H9 (cell line): Measurements from ENCODE around the gene SLC29A1. TPM values are rescaled to one million over a fixed set of nuclear protein-coding genes. Genes with fewer than 3 reads are reported as not detected.
A peak's percentile ranks its signal among the peaks of the same experiment; 100 is the strongest.

Experiments used
- DNase-seq: peaks from one replicate; pipeline ENCODE4 v3.0.0-alpha.2; 2017
- H2AFZ ChIP-seq: one replicate; pipeline ENCODE4 v1.6.1; 2013; ENCODE audit warnings: mild to moderate bottlenecking, low read length, control low read depth, moderate library complexity
- H2AK5ac ChIP-seq: 2 replicates; pipeline ENCODE4 v1.6.1; 2013; ENCODE audit warnings: low read length, control low read depth, mixed read lengths; ENCODE audit not compliant: insufficient read length
- H2BK120ac ChIP-seq: one replicate; pipeline ENCODE4 v1.6.1; 2013; ENCODE audit warnings: low read depth, mild to moderate bottlenecking, low read length, control low read depth, inconsistent platforms; ENCODE audit not compliant: poor library complexity, severe bottlenecking
- H2BK12ac ChIP-seq: 2 replicates; pipeline ENCODE4 v1.6.1; 2013; ENCODE audit warnings: low read length, control low read depth, mixed read lengths, low read depth; ENCODE audit not compliant: insufficient read length
- H2BK15ac ChIP-seq: 2 replicates; pipeline ENCODE4 v1.6.1; 2013; ENCODE audit warnings: low read depth, low read length, control low read depth
- H2BK20ac ChIP-seq: one replicate; pipeline ENCODE4 v1.6.1; 2013; ENCODE audit warnings: low read depth, mild to moderate bottlenecking, low read length, control low read depth, inconsistent platforms; ENCODE audit not compliant: poor library complexity, severe bottlenecking
- H2BK5ac ChIP-seq: 2 replicates; pipeline ENCODE4 v1.6.1; 2013; ENCODE audit warnings: low read length, control low read depth, mixed read lengths; ENCODE audit not compliant: insufficient read length
- H3K14ac ChIP-seq: 2 replicates; pipeline ENCODE4 v1.6.1; 2013; ENCODE audit warnings: low read length, control low read depth; ENCODE audit not compliant: insufficient read depth
- H3K18ac ChIP-seq: 2 replicates; pipeline ENCODE4 v1.6.1; 2013; ENCODE audit warnings: low read depth, mild to moderate bottlenecking, mixed read lengths, low read length, control low read depth; ENCODE audit not compliant: insufficient read length
- H3K23ac ChIP-seq: 2 replicates; pipeline ENCODE4 v1.6.1; 2013; ENCODE audit warnings: low read length, control low read depth, mixed read lengths, low read depth; ENCODE audit not compliant: insufficient read length
- H3K23me2 ChIP-seq: 2 replicates; pipeline ENCODE4 v1.6.1; 2013; ENCODE audit warnings: low read depth, mild to moderate bottlenecking, mixed read lengths, low read length, control low read depth; ENCODE audit not compliant: insufficient read length, poor library complexity, severe bottlenecking
- H3K27ac ChIP-seq: 2 replicates; pipeline ENCODE4 v1.5.1; 2013; ENCODE audit warnings: low read length, control low read depth, mixed read lengths, low read depth; ENCODE audit not compliant: insufficient read length
- H3K27me3 ChIP-seq: 2 replicates; pipeline ENCODE4 v1.6.1; 2013; ENCODE audit warnings: low read length, control low read depth, inconsistent platforms; ENCODE audit not compliant: insufficient read depth
- H3K4ac ChIP-seq: 2 replicates; pipeline ENCODE4 v1.6.1; 2013; ENCODE audit warnings: low read depth, mild to moderate bottlenecking, control low read depth, inconsistent platforms, low read length, moderate library complexity
- H3K4me1 ChIP-seq: 2 replicates; pipeline ENCODE4 v1.6.1; 2013; ENCODE audit warnings: low read length, control low read depth, inconsistent platforms; ENCODE audit not compliant: insufficient read depth
- H3K4me2 ChIP-seq: 2 replicates; pipeline ENCODE4 v1.6.1; 2013; ENCODE audit warnings: low read length, control low read depth, mixed read lengths; ENCODE audit not compliant: insufficient read length, insufficient read depth
- H3K56ac ChIP-seq: 2 replicates; pipeline ENCODE4 v1.6.1; 2013; ENCODE audit warnings: low read depth, mild to moderate bottlenecking, mixed read lengths, low read length, control low read depth; ENCODE audit not compliant: insufficient read length
- H3K79me1 ChIP-seq: 2 replicates; pipeline ENCODE4 v1.6.1; 2013; ENCODE audit warnings: low read depth, mild to moderate bottlenecking, moderate library complexity, low read length, control low read depth, inconsistent platforms; ENCODE audit not compliant: insufficient read depth, poor library complexity, severe bottlenecking
- H3K79me2 ChIP-seq: 2 replicates; pipeline ENCODE4 v1.6.1; 2013; ENCODE audit warnings: low read length, control low read depth, inconsistent platforms; ENCODE audit not compliant: insufficient read depth
- H3K9ac ChIP-seq: 2 replicates; pipeline ENCODE4 v1.6.1; 2013; ENCODE audit warnings: low read length, control low read depth, mixed read lengths; ENCODE audit not compliant: insufficient read length; ENCODE audit errors: extremely low read depth
- H3K9me3 ChIP-seq: one replicate; pipeline ENCODE4 v1.6.1; 2013; ENCODE audit warnings: low read depth, low read length, inconsistent platforms; ENCODE audit not compliant: control insufficient read depth
- H3T11ph ChIP-seq: one replicate; pipeline ENCODE4 v1.6.1; 2013; ENCODE audit warnings: mild to moderate bottlenecking, low read length, control low read depth, inconsistent platforms
- H4K20me1 ChIP-seq: one replicate; pipeline ENCODE4 v1.6.1; 2013; ENCODE audit not compliant: control insufficient read depth, insufficient read length, insufficient read depth
- H4K5ac ChIP-seq: 2 replicates; pipeline ENCODE4 v1.6.1; 2013; ENCODE audit warnings: low read depth, mild to moderate bottlenecking, mixed read lengths, low read length, control low read depth; ENCODE audit not compliant: insufficient read length
- H4K8ac ChIP-seq: replicated peaks from 2 replicates; pipeline ENCODE4 v1.6.1; 2013; ENCODE audit warnings: low read length, control low read depth, mixed read lengths, low read depth; ENCODE audit not compliant: insufficient read length
- H4K91ac ChIP-seq: 2 replicates; pipeline ENCODE4 v1.6.1; 2013; ENCODE audit warnings: low read depth, mild to moderate bottlenecking, moderate library complexity, mixed read lengths, low read length, control low read depth; ENCODE audit not compliant: insufficient read length
- H3K27ac Mint-ChIP-seq, 3 experiments: 2 replicates in 2 of 3; 3 replicates in 1 of 3; pipeline ENCODE4 v1.8.0; 2020 to 2021; ENCODE audit warnings: mixed read lengths in 3 of 3, mild to moderate bottlenecking in 1 of 3, moderate library complexity in 1 of 3
- H3K27me3 Mint-ChIP-seq: 2 replicates; pipeline ENCODE4 v1.8.0; 2021; ENCODE audit warnings: low read depth, mild to moderate bottlenecking, moderate library complexity, mixed read lengths
- H3K36me3 Mint-ChIP-seq, 3 experiments: 2 replicates in 2 of 3; 3 replicates in 1 of 3; pipeline ENCODE4 v1.8.0; 2020 to 2021; ENCODE audit warnings: low read depth in 3 of 3, mixed read lengths in 3 of 3; ENCODE audit not compliant: insufficient read depth in 1 of 3
- H3K4me1 Mint-ChIP-seq, 2 experiments: 2 replicates each; pipeline ENCODE4 v1.8.0; 2020; ENCODE audit warnings: mixed read lengths in 2 of 2
- H3K4me3 Mint-ChIP-seq, 2 experiments: 2 replicates in 1 of 2; 3 replicates in 1 of 2; pipeline ENCODE4 v1.8.0; 2020 to 2021; ENCODE audit warnings: mild to moderate bottlenecking in 2 of 2, mixed read lengths in 2 of 2, moderate library complexity in 1 of 2
- H3K9me3 Mint-ChIP-seq, 2 experiments: 2 replicates in 1 of 2; 3 replicates in 1 of 2; pipeline ENCODE4 v1.8.0; 2020; ENCODE audit warnings: mild to moderate bottlenecking in 2 of 2, mixed read lengths in 2 of 2, moderate library complexity in 1 of 2
- CTCF ChIP-seq: fragments of 200-600 bp; sonication (generic); conservative IDR thresholded peaks from 3 replicates; pipeline ENCODE4 v1.8.0; 2021; ENCODE audit warnings: antibody characterized with exemption, mild to moderate bottlenecking
- WGBS: extraction: QIAGEN DNeasy Blood & Tissue Kit; methylation state at CpG from one replicate; pipeline ENCODE4 v1.1.7; 2013; ENCODE audit warnings: missing lambda C conversion rate, low lambda C conversion rate, mixed read lengths; ENCODE audit not compliant: insufficient read length; ENCODE audit errors: extremely low coverage; 5-methylcytosine and 5-hydroxymethylcytosine counted together
- total RNA-seq: library from RNA; stranded (reverse); gene quantifications from 2 replicates; pipeline ENCODE4 v1.2.1, GENCODE V29; 2021

SLC29A1 gene
- total RNA-seq, 1 experiment from 2014 or later, result 124 TPM

- Histone ChIP-seq H2BK12ac (no peak overlapping the region), H2AK5ac (no peak overlapping the region), H3K14ac (no peak overlapping the region), H3T11ph (no peak overlapping the region), H2BK5ac (no peak overlapping the region), H3K27me3 (no peaks in the 10 kb centered on the region), H3K56ac (no peak overlapping the region), H3K27ac (no peak overlapping the region), H3K23ac (no peak overlapping the region), H3K4me1 (peaks cover 8% of the 10 kb centered on the region; the same call in 1 of the 2 replicates), H3K79me2 (no peaks in the 10 kb centered on the region), H3K9me3 (no peaks in the 10 kb centered on the region), H4K5ac (no peak overlapping the region), H2BK15ac (no peak overlapping the region), H4K20me1 (no peaks in the 10 kb centered on the region), H2BK20ac (no peak overlapping the region), H4K8ac (no peak overlapping the region), H3K18ac (peak overlapping the region; percentile 39), H3K23me2 (no peaks in the 10 kb centered on the region), H4K91ac (no peak overlapping the region), H2BK120ac (no peak overlapping the region), H3K4me2 (no peak overlapping the region), H3K9ac (no peak overlapping the region), H3K4ac (no peak overlapping the region), H3K79me1 (no peaks in the 10 kb centered on the region), H2AFZ (peak overlapping the region; percentile 84)
- TF ChIP-seq CTCF, result no peak
- no peaks in the 10 kb centered on the region for H3K36me3 Mint-ChIP-seq
- no peaks in the 10 kb centered on the region for H3K9me3 Mint-ChIP-seq
- no peak for DNase-seq
- H3K4me1 Mint-ChIP-seq, result peaks cover 19 to 27% of the 10 kb centered on the region in 2 experiments
- peak overlapping the region in 1 of 3 experiments; percentile 49; a peak in 3 of 7 replicates for H3K27ac Mint-ChIP-seq
- WGBS, result no CpG with 5 or more reads among the region's 9 CpGs
- peaks cover 4% of the 10 kb centered on the region for H3K27me3 Mint-ChIP-seq
- peak overlapping the region in 1 of 2 experiments; percentile 25; a peak in 1 of 5 replicates for H3K4me3 Mint-ChIP-seq
These were observed 37.3 kb upstream of the SLC29A1 start for GRCh38 chr6:44185953-44186634.
